NOMO-1 (cell line): ENCODE results near the gene CKS2.
"Not testable (repeated sequence)": the region's sequence is repeated elsewhere in the genome, so short reads cannot be mapped to it uniquely, and the experiment has no call there.

ENCODE experiments used
- DNase-seq, 2 experiments: peaks; one replicate each; lab custom pipeline; 2025; ENCODE audit not compliant: unreplicated experiment in 2 of 2; lab: John Stamatoyannopoulos, UW

CKS2 gene

GRCh38 chr9:89309608-89310474, 1.2 kb upstream of the CKS2 start:
- DNase-seq, result no peak

DNA sequence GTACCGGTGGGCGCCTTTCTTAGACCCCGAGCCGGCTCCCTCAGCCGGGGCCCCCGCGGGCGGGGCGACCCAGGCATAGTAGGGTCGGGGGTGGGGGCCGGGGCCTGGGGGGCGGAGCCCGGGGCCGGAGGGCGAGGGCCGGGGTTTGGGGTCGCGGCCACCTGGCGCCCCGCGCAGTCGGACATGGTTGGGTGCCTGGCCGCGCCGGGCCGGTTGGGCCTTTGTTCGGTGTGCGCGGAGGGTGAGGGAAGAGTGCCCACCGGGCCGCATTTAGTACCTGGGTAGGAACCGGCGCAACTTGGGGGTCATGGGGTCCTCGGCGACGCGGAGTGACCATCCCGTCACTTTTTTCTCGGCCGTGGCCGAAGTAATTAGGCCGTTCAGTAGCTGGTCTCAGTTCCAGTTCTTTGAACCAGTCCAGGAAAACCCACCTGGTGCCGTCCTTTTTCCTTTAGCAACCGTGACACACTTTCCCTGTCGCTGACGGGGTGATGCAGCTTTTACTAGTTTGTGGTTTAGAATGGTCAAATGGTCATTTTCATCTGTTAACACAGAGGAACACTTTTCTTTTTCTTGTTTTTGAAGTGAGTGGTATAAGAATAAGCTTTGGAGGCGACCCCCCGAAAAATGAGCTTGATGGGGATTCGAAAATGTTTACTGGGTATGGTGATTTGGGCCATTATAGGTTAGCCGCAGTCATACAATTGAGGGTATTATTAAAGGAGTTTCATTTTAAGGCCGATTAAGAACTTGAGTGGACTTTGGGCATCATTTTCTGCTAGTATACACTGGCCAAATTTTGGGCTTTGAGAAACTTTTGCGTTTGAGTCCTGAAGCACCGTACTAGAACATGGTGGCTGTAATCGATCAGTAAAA, 589 bp downstream of the CKS2 start:
- DNase-seq, result no peak

DNA sequence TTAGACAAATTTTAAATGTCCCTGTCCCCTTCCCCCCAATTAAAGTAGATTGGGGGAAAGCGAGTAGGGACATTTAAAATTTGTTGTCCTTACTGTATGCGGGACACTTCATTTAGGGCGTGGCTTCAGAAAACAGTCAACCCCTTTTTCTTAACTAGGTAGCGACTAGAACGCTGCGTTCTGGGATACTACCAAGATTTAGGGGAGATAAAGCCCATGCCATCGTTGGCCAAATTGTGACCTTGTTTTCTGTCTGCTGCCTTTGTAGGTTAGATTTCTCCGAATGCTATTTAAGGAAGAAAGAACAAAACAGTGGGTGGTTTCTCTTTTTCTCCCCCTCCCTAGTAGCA, 1.2 kb downstream of the CKS2 start:
- DNase-seq, result no peak

GRCh38 chr9:89313842-89314241, 2.8 kb downstream of the CKS2 start:
- DNase-seq, result no peak

DNA sequence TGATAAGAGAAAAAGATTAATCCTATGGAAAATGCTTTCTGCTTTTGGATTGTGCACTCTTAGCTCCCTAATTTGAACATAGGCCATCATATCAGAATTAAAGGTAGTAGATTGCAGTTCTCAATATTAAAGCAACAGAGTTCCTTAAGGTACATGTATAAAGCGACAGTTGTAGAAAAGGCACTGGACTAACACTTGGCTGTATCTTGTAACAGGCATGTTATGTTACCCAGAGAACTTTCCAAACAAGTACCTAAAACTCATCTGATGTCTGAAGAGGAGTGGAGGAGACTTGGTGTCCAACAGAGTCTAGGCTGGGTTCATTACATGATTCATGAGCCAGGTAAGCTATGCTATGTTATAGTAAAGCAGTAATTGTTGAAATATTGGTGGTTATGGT, 4.0 kb downstream of the CKS2 start:
- DNase-seq, result no peak

DNA sequence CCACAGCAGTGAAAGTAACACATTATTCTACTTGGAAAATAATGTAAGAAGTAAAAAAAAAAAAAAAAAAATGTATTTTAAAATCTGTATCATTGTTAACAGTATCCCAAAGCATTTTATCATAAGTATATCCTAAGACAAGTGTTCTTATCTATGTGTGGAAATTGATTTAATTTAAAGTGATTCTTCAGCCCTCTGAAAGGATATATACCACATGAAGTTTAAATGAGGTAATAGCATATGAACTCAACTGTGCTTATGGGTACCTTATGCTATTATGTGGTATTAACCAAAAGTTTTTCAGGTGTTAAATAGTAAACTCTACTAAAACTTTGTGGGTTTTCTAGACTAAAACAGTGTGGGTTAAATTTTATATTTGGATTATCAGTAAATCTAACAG, 4.5 kb downstream of the CKS2 start:
- no peak for DNase-seq

DNA sequence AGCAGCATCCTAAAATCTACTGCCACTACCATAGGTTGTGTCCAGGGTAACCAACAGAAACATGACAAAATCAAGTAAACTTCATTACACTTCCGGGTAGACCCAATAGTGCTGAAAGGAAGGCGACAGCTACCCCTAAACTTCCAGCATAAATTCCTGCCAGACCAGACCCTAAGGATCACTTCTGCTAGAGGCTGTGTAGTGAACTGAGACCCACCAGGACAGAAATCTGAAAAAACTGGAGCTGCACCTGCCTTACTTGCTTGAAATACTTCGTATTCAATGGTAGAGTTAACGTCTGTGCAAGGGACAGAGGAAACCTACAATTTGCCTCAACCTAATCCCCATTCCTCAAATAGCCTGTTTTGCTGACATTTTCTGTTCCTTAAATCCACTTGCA, 6.3 kb downstream of the CKS2 start:
- no peak for DNase-seq

GRCh38 chr9:89318123-89319014, 7.4 kb downstream of the CKS2 start, which contains the start of gene SECISBP2:
TSS of gene SECISBP2 (plus strand) at chr9:89318500. CDS start at chr9:89318577, 77 bp downstream.
- peak; percentile 79 for DNase-seq

- no peak for DNase-seq
Observed at GRCh38 chr9:89319015-89319905, 8.3 kb downstream of the CKS2 start.

DNA sequence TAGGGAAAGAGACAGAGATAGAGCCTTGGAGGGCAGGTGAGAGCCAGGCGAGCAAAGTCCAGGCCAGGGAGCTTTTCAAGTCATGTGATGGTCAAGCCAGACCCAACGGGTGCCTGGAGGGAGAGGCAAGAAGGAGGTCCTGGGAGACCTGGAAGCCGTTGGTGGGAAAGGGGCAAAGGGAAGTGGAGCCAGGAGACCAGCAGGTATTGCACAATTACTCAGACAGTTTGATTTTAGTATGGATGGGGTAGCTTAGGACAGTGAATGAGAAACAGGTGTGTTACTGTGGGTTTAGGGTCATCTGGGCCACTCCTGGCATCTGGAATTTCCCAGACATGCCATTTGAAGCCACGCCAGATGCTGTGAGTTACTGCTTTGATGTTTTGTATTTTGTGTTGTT, 12.4 kb downstream of the CKS2 start:
- no peak for DNase-seq

- DNase-seq, result no peak
Observed at GRCh38 chr9:89325733-89326132, 14.7 kb downstream of the CKS2 start.

DNA sequence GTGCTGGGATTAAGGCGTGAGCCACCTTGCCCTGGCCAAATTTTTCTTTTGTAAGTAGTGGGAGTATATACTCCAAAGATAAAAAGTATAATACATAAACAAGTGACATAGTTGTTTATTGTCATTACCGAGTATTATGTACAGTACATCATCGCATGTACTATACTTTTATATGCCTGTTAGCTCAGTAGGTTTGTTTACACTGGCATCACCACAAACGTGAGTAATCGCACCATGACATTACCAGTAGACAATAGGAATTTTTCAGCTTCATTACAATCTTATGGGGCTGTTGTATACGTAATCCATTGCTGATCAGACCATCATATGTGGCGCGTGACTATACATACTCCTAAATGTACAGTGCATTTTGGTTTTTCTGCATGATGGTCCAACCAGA, 17.1 kb downstream of the CKS2 start:
- DNase-seq, result no peak

DNA sequence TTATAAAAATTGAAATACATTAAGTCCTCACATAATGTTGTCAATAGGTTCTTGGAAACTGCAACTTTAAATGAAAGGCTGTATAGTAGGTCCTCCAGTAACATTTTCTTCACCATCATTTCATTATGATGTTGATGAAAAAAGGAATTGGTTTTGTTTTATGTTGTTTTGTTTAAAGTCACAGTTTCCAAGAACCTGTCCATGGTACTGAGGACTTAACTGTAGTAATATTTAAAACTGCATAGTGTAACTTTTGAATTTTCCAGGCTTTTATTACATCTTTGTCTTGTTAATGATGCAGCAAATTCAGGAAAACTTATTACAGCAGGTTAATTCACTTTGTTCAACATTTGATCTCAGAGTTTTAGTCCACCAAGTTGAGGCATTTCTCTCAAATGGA, 18.9 kb downstream of the CKS2 start:
- DNase-seq, result no peak

- no peak for DNase-seq
Observed at GRCh38 chr9:89330513-89330912, 19.5 kb downstream of the CKS2 start.

- DNase-seq, result no peak
Observed at GRCh38 chr9:89339807-89340206, 28.8 kb downstream of the CKS2 start.

DNA sequence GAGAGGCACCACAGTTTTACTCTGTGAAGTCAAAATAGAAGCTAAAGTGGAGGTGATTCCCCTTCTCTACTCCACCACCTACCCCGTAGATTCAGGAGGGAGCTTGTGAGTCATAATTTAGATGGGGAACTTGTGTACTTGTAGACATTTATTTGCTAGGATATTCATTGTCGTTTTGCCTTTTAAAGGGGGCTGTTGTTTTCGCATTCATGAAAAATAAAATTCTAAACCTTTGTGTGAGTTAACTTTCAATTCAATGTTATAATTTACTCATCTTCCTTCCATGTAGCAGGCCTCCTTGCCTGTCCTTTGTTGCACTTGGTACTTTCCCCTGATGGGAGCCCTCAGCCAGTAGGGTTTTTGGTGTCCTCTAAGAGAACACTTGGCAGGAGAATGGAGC, 29.3 kb downstream of the CKS2 start:
- no peak for DNase-seq

- DNase-seq, result no peak
Observed at GRCh38 chr9:89342213-89342612, 31.2 kb downstream of the CKS2 start.

DNA sequence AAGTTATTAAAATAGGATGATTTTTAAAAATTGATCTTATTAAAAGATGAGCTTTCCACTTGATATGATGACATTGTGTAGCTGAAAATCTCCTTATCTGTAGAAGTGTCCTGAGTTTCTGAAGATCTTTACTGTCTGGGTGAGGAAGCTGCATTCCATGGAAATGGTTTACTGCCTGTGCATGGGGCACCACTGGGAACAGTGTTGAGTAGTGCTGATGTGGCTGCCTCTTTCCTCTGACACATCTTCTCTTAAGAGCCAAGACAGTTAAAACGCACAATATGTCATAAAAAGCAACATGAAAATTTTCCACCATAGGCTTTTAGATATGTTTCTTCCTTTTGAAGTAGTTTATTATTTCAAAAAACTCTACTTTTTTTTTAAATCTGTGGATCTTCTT, 32.0 kb downstream of the CKS2 start:
- no peak for DNase-seq

GRCh38 chr9:89343812-89344211, 32.8 kb downstream of the CKS2 start:
- DNase-seq, result not testable (repeated sequence)

DNA sequence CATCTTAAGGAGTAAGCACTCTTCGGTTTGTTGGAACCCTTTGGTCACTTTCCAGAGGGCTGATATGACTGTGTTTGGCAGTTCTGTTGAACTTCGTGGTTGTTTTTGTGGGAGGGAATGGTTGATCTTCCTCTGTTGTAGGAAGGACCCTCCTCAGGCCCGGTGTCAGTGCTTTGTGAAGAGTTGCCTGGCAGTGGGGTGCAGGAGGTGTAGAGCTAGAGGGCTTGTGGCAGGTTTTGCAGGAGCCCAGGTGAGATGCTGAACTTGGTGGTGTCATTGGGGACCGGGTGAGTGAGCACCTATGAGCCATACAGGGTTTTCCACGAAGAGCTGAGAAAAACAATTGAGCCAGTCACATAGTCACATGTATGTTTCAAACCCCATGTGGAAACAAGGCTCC, 34.5 kb downstream of the CKS2 start:
- DNase-seq, result no peak
